ENCODE results near the gene PCNX3. TPM values are rescaled to one million over a fixed set of nuclear protein-coding genes. Genes with fewer than 3 reads are reported as not detected.

The PCNX3 gene
- total RNA-seq, 4 donors from 2014 or later: 21.0 to 53.4 (median 29.8) TPM

- Histone ChIP-seq H3K36me3 (peaks cover 2 to 37% (median 15%) of the 10 kb centered on the region in 3 donors), H3K4me1 (peaks cover 0 to 58% (median 48%) of the 10 kb centered on the region in 4 donors), H3K4me3 (peak overlapping the region in 3 of 4 donors; percentile 58 to 81 (median 60)), H3K9me3 (no peaks in the 10 kb centered on the region), H3K27me3 (no peaks in the 10 kb centered on the region), H3K27ac (peak overlapping the region; percentile 75 to 95 (median 94))
- no peak for TF ChIP-seq POLR2A (IDR thresholded peaks at IDR 0.05)
- TF ChIP-seq EP300 (IDR thresholded peaks at IDR 0.05): no peak
- TF ChIP-seq CTCF (IDR thresholded peaks at IDR 0.05): no peak
- 19 to 21% methylated on average over 5 of the region's 8 CpGs for WGBS, 2 donors
- DNase-seq (ENCODE audit: low spot score in 2 of 2): no peak
Observed at GRCh38 chr11:65577756-65578109, 37.8 kb upstream of the PCNX3 start.

GRCh38 chr11:65578134-65578533, 37.4 kb upstream of the PCNX3 start:
- WGBS, 2 donors: 77 to 82% methylated on average over 7 of the region's 7 CpGs
- Histone ChIP-seq H3K36me3 (peaks cover 2 to 41% (median 15%) of the 10 kb centered on the region in 3 donors), H3K4me1 (peaks cover 0 to 56% (median 47%) of the 10 kb centered on the region in 4 donors)

GRCh38 chr11:65578667-65579066, 36.9 kb upstream of the PCNX3 start:
- WGBS, 2 donors: 59 to 65% methylated on average over 3 of the region's 3 CpGs
- peaks cover 0 to 51% (median 41%) of the 10 kb centered on the region in 4 donors for H3K4me1 ChIP-seq
- H3K4me3 ChIP-seq: no peak overlapping the region
- DNase-seq (ENCODE audit: low spot score in 2 of 2): no peak
- peak overlapping the region in 3 of 4 donors; percentile 93 to 95 (median 94) for H3K27ac ChIP-seq
- H3K27me3 ChIP-seq: no peaks in the 10 kb centered on the region
- no peak for TF ChIP-seq CTCF (IDR thresholded peaks at IDR 0.05)
- H3K36me3 ChIP-seq: peaks cover 2 to 46% (median 15%) of the 10 kb centered on the region in 3 donors
- no peaks in the 10 kb centered on the region for H3K9me3 ChIP-seq

More at GRCh38 chr11:65578134-65578533, 37.4 kb upstream of the PCNX3 start:
- H3K9me3 ChIP-seq: no peaks in the 10 kb centered on the region
- H3K27ac ChIP-seq: peak overlapping the region; percentile 75 to 95 (median 94)
- peak overlapping the region in 2 of 4 donors; percentile 58 to 81 for H3K4me3 ChIP-seq
- H3K27me3 ChIP-seq: no peaks in the 10 kb centered on the region
- TF ChIP-seq POLR2A (IDR thresholded peaks at IDR 0.05): no peak
- TF ChIP-seq EP300 (IDR thresholded peaks at IDR 0.05): no peak
- no peak for TF ChIP-seq CTCF (IDR thresholded peaks at IDR 0.05)
- DNase-seq (ENCODE audit: low spot score in 2 of 2): no peak

GRCh38 chr11:65579291-65579690, 36.3 kb upstream of the PCNX3 start:
- Histone ChIP-seq H3K9me3 (no peaks in the 10 kb centered on the region), H3K4me3 (no peak overlapping the region), H3K27me3 (no peaks in the 10 kb centered on the region), H3K36me3 (peaks cover 2 to 52% (median 15%) of the 10 kb centered on the region in 3 donors), H3K4me1 (peaks cover 0 to 53% (median 37%) of the 10 kb centered on the region in 4 donors), H3K27ac (peak overlapping the region in 2 of 4 donors; percentile 94 to 95)
- 83 to 88% methylated on average over 4 of the region's 4 CpGs for WGBS, 2 donors
- TF ChIP-seq POLR2A (IDR thresholded peaks at IDR 0.05): no peak
- TF ChIP-seq CTCF (IDR thresholded peaks at IDR 0.05): no peak
- TF ChIP-seq EP300 (IDR thresholded peaks at IDR 0.05): no peak
- no peak for DNase-seq (ENCODE audit: low spot score in 2 of 2)

- WGBS, 2 donors: 84 to 85% methylated on average over 12 to 18 of the region's 19 CpGs
- DNase-seq (ENCODE audit: low spot score in 2 of 2): no peak
- Histone ChIP-seq H3K36me3 (peaks cover 2 to 59% (median 15%) of the 10 kb centered on the region in 3 donors), H3K27me3 (no peaks in the 10 kb centered on the region), H3K4me1 (peaks cover 0 to 51% (median 31%) of the 10 kb centered on the region in 4 donors), H3K9me3 (no peaks in the 10 kb centered on the region), H3K27ac (peak overlapping the region in 1 of 4 donors; percentile 21), H3K4me3 (no peak overlapping the region)
- TF ChIP-seq CTCF (IDR thresholded peaks at IDR 0.05): no peak
- TF ChIP-seq EP300 (IDR thresholded peaks at IDR 0.05): no peak
- no peak for TF ChIP-seq POLR2A (IDR thresholded peaks at IDR 0.05)
Observed at GRCh38 chr11:65580031-65580692, 35.4 kb upstream of the PCNX3 start.
